Lower leg skin (tissue), 3 donors: ENCODE results near the gene MAP3K8.

Experiments
- CTCF ChIP-seq, 3 donors: fragments of 450-650 bp; IDR thresholded peaks; one replicate each; pipeline ENCODE4 v1.5.1; 2016; ENCODE audit warnings: antibody characterized with exemption in 3 of 3, mild to moderate bottlenecking in 3 of 3, moderate library complexity in 2 of 3
- POLR2A ChIP-seq, 2 donors: fragments of 450-650 bp; IDR thresholded peaks; one replicate each; pipeline ENCODE4 v1.6.1; 2016 to 2017; ENCODE audit warnings: antibody characterized with exemption in 2 of 2, mild to moderate bottlenecking in 1 of 2, moderate library complexity in 1 of 2

- TF ChIP-seq CTCF (IDR thresholded peaks at IDR 0.05) (no peak), POLR2A (IDR thresholded peaks at IDR 0.05) (no peak)
Measured at GRCh38 chr10:30499816-30500215, 65.8 kb downstream of the MAP3K8 start.
